GM19193 (cell line): Measurements from ENCODE around the gene MALRD1.

Source experiments
- POLR2A ChIP-seq: IDR thresholded peaks from 4 replicates; pipeline ENCODE4 v1.6.1; 2011; ENCODE audit not compliant: insufficient read depth, insufficient read length; ENCODE audit errors: extremely low read depth

Gene MALRD1

GRCh38 chr10:19048489-19048888, at the start of gene MALRD1:
MALRD1 (plus strand) TSS chr10:19048801; CDS start chr10:19048939, 138 bp downstream.
- TF ChIP-seq POLR2A: no peak

GRCh38 chr10:19003341-19003740, 45.3 kb upstream of the MALRD1 start:
- TF ChIP-seq POLR2A: no peak

- TF ChIP-seq POLR2A: no peak
These were observed 36.5 kb upstream of the MALRD1 start for GRCh38 chr10:19012111-19012510.

- no peak for TF ChIP-seq POLR2A
These were observed 34.6 kb upstream of the MALRD1 start for GRCh38 chr10:19014034-19014433.

- no peak for TF ChIP-seq POLR2A
These were observed 34.1 kb upstream of the MALRD1 start for GRCh38 chr10:19014498-19014897.

GRCh38 chr10:19017116-19017890, 31.3 kb upstream of the MALRD1 start:
- TF ChIP-seq POLR2A: no peak

- TF ChIP-seq POLR2A: no peak
These were observed 27.4 kb upstream of the MALRD1 start for GRCh38 chr10:19021162-19021561.

GRCh38 chr10:19024611-19025010, 24.0 kb upstream of the MALRD1 start:
- TF ChIP-seq POLR2A: no peak

- no peak for TF ChIP-seq POLR2A
These were observed 16.8 kb upstream of the MALRD1 start for GRCh38 chr10:19031763-19032162.

- no peak for TF ChIP-seq POLR2A
These were observed 14.9 kb upstream of the MALRD1 start for GRCh38 chr10:19033741-19034140.

- no peak for TF ChIP-seq POLR2A
These were observed 7.4 kb upstream of the MALRD1 start for GRCh38 chr10:19041171-19041570.

- no peak for TF ChIP-seq POLR2A
These were observed 5.2 kb upstream of the MALRD1 start for GRCh38 chr10:19043431-19043830.

GRCh38 chr10:19046679-19047078, 1.9 kb upstream of the MALRD1 start:
- TF ChIP-seq POLR2A: no peak

GRCh38 chr10:19048891-19049290, 290 bp downstream of the MALRD1 start:
- TF ChIP-seq POLR2A: no peak

- TF ChIP-seq POLR2A: no peak
These were observed 966 bp downstream of the MALRD1 start for GRCh38 chr10:19049567-19049966.

- no peak for TF ChIP-seq POLR2A
These were observed 5.8 kb downstream of the MALRD1 start for GRCh38 chr10:19054289-19054835.
